BLaER1 treated with 17β-estradiol and CSF1 and Interleukin-3, amounts not matched to agents 10 nM and 100 nM (cell line): Measurements from ENCODE around the gene S100A11.

Experiments used
- H3K27ac ChIP-seq, 11 experiments: shearing (Covaris generic); formaldehyde crosslinking; 2 replicates each; pipeline ENCODE4 v1.8.1; 2022
- H3K27me3 ChIP-seq, 11 experiments: shearing (Covaris generic); formaldehyde crosslinking; 2 replicates each; pipeline ENCODE4 v1.8.1; 2022
- H3K36me3 ChIP-seq, 11 experiments: shearing (Covaris generic); formaldehyde crosslinking; 2 replicates each; pipeline ENCODE4 v1.8.1; 2022
- H3K4me1 ChIP-seq, 10 experiments: shearing (Covaris generic); formaldehyde crosslinking; 2 replicates each; pipeline ENCODE4 v1.8.1; 2022
- H3K4me2 ChIP-seq, 11 experiments: shearing (Covaris generic); formaldehyde crosslinking; 2 replicates each; pipeline ENCODE4 v1.8.1; 2022
- H3K4me3 ChIP-seq, 10 experiments: shearing (Covaris generic); formaldehyde crosslinking; 2 replicates each; pipeline ENCODE4 v1.8.1; 2022
- H3K9ac ChIP-seq, 11 experiments: shearing (Covaris generic); formaldehyde crosslinking; 2 replicates each; pipeline ENCODE4 v1.8.1; 2022
- H3K9me3 ChIP-seq, 11 experiments: shearing (Covaris generic); formaldehyde crosslinking; replicated peaks in 1 of 11; 2 replicates each; pipeline ENCODE4 v1.8.1; 2022
- H4K20me1 ChIP-seq, 11 experiments: shearing (Covaris generic); formaldehyde crosslinking; 2 replicates each; pipeline ENCODE4 v1.8.1; 2022
- Cebpa-rat ChIP-seq, 11 experiments: shearing (Covaris generic); IDR thresholded peaks; 2 replicates each; pipeline ENCODE4 v1.8.1; 2022

Gene S100A11

GRCh38 chr1:151993084-151993733, 43.6 kb downstream of the S100A11 start:
- peaks cover 0 to 15% (median 8%) of the 10 kb centered on the region in 11 experiments; a peak in 14 of 22 replicates for H3K9me3 ChIP-seq
- H3K4me3 ChIP-seq = peak overlapping the region; percentile 66 to 82 (median 72)
- H3K27me3 ChIP-seq = no peaks in the 10 kb centered on the region
- no peaks in the 10 kb centered on the region for H3K36me3 ChIP-seq
- H3K27ac ChIP-seq = peak overlapping the region; percentile 60 to 88 (median 75)
- H3K4me2 ChIP-seq = peak overlapping the region; percentile 77 to 97 (median 84)
- peaks cover 0 to 40% (median 7%) of the 10 kb centered on the region in 11 experiments; a peak in 8 of 22 replicates for H4K20me1 ChIP-seq
- peaks cover 45 to 70% (median 55%) of the 10 kb centered on the region in 10 experiments for H3K4me1 ChIP-seq
- H3K9ac ChIP-seq = peak overlapping the region; percentile 73 to 88 (median 82)
- no peak for TF ChIP-seq Cebpa-rat (IDR thresholded peaks at IDR 0.05)

GRCh38 chr1:151992303-151993083, 44.3 kb downstream of the S100A11 start:
- no peaks in the 10 kb centered on the region for H3K27me3 ChIP-seq
- H3K4me1 ChIP-seq = peaks cover 47 to 77% (median 61%) of the 10 kb centered on the region in 10 experiments
- peaks cover 0 to 15% (median 8%) of the 10 kb centered on the region in 11 experiments; a peak in 14 of 22 replicates for H3K9me3 ChIP-seq
- H4K20me1 ChIP-seq = peaks cover 0 to 47% (median 7%) of the 10 kb centered on the region in 11 experiments; a peak in 8 of 22 replicates
- no peaks in the 10 kb centered on the region for H3K36me3 ChIP-seq
- peak overlapping the region; percentile 66 to 82 (median 72) for H3K4me3 ChIP-seq
- H3K27ac ChIP-seq = peak overlapping the region; percentile 60 to 88 (median 75); a peak in 21 of 22 replicates
- peak overlapping the region; percentile 77 to 97 (median 84) for H3K4me2 ChIP-seq
- H3K9ac ChIP-seq = peak overlapping the region; percentile 73 to 88 (median 82)
- TF ChIP-seq Cebpa-rat (IDR thresholded peaks at IDR 0.05) = no peak

- H3K27me3 ChIP-seq = no peaks in the 10 kb centered on the region
Observed at GRCh38 chr1:151991663-151992302, 45.0 kb downstream of the S100A11 start.

GRCh38 chr1:151990856-151991198, 46.0 kb downstream of the S100A11 start:
- H3K4me3 ChIP-seq = peak overlapping the region in 2 of 10 experiments; percentile 67 to 76; a peak in 3 of 20 replicates
- H3K9me3 ChIP-seq = peaks cover 0 to 15% (median 8%) of the 10 kb centered on the region in 11 experiments; a peak in 14 of 22 replicates
- peak overlapping the region in 2 of 11 experiments; percentile 72 to 88; a peak in 2 of 22 replicates for H3K27ac ChIP-seq
- H3K9ac ChIP-seq = peak overlapping the region in 4 of 11 experiments; percentile 1 to 88 (median 79); a peak in 4 of 22 replicates
- H3K36me3 ChIP-seq = peaks cover 0 to 8% (median 2%) of the 10 kb centered on the region in 11 experiments; a peak in 8 of 22 replicates
- H3K4me2 ChIP-seq = peak overlapping the region; percentile 7 to 97 (median 77); a peak in 18 of 22 replicates
- peaks cover 51 to 94% (median 70%) of the 10 kb centered on the region in 10 experiments for H3K4me1 ChIP-seq
- H3K27me3 ChIP-seq = no peaks in the 10 kb centered on the region
- H4K20me1 ChIP-seq = peaks cover 0 to 64% (median 7%) of the 10 kb centered on the region in 11 experiments; a peak in 8 of 22 replicates
- TF ChIP-seq Cebpa-rat (IDR thresholded peaks at IDR 0.05) = no peak

More at GRCh38 chr1:151991663-151992302, 45.0 kb downstream of the S100A11 start:
- Histone ChIP-seq H3K4me3 (peak overlapping the region in 9 of 10 experiments; percentile 66 to 82 (median 73); a peak in 15 of 20 replicates), H3K4me1 (peaks cover 47 to 84% (median 65%) of the 10 kb centered on the region in 10 experiments), H3K9me3 (peaks cover 0 to 15% (median 8%) of the 10 kb centered on the region in 11 experiments; a peak in 14 of 22 replicates), H4K20me1 (peaks cover 0 to 54% (median 7%) of the 10 kb centered on the region in 11 experiments; a peak in 8 of 22 replicates), H3K36me3 (no peaks in the 10 kb centered on the region), H3K4me2 (peak overlapping the region; percentile 77 to 97 (median 84)), H3K27ac (peak overlapping the region in 5 of 11 experiments; percentile 35 to 88 (median 39); a peak in 7 of 22 replicates), H3K9ac (peak overlapping the region in 5 of 11 experiments; percentile 4 to 88 (median 84); a peak in 5 of 22 replicates)
- no peak; a peak in 1 of 22 replicates for TF ChIP-seq Cebpa-rat (IDR thresholded peaks at IDR 0.05)

GRCh38 chr1:151990058-151990855, 46.5 kb downstream of the S100A11 start:
- H3K4me3 ChIP-seq = peak overlapping the region in 5 of 10 experiments; percentile 16 to 76 (median 38); a peak in 8 of 20 replicates
- peaks cover 0 to 68% (median 7%) of the 10 kb centered on the region in 11 experiments; a peak in 8 of 22 replicates for H4K20me1 ChIP-seq
- H3K4me1 ChIP-seq = peaks cover 56 to 96% (median 75%) of the 10 kb centered on the region in 10 experiments
- peak overlapping the region; percentile 7 to 97 (median 77) for H3K4me2 ChIP-seq
- no peaks in the 10 kb centered on the region for H3K27me3 ChIP-seq
- H3K36me3 ChIP-seq = peaks cover 0 to 14% (median 8%) of the 10 kb centered on the region in 11 experiments; a peak in 10 of 22 replicates
- TF ChIP-seq Cebpa-rat (IDR thresholded peaks at IDR 0.05) = no peak
- peak overlapping the region in 5 of 11 experiments; percentile 22 to 88 (median 70); a peak in 8 of 22 replicates for H3K9ac ChIP-seq
- H3K27ac ChIP-seq = peak overlapping the region in 5 of 11 experiments; percentile 62 to 88 (median 79); a peak in 9 of 22 replicates
- H3K9me3 ChIP-seq = peaks cover 0 to 15% (median 8%) of the 10 kb centered on the region in 11 experiments; a peak in 14 of 22 replicates

GRCh38 chr1:151989211-151989862, 47.5 kb downstream of the S100A11 start:
- Histone ChIP-seq H3K27ac (peak overlapping the region in 7 of 11 experiments; percentile 28 to 88 (median 72); a peak in 13 of 22 replicates), H3K9ac (peak overlapping the region in 6 of 11 experiments; percentile 22 to 88 (median 60); a peak in 11 of 22 replicates), H3K9me3 (peaks cover 0 to 15% (median 8%) of the 10 kb centered on the region in 11 experiments; a peak in 14 of 22 replicates), H3K4me3 (peak overlapping the region in 5 of 10 experiments; percentile 16 to 76 (median 38); a peak in 9 of 20 replicates), H3K4me1 (peaks cover 62 to 97% (median 82%) of the 10 kb centered on the region in 10 experiments), H3K27me3 (no peaks in the 10 kb centered on the region), H4K20me1 (peaks cover 0 to 76% (median 7%) of the 10 kb centered on the region in 11 experiments; a peak in 9 of 22 replicates), H3K4me2 (peak overlapping the region; percentile 6 to 97 (median 77)), H3K36me3 (peaks cover 0 to 23% (median 11%) of the 10 kb centered on the region in 11 experiments; a peak in 10 of 22 replicates)
- peak in 1 of 11 experiments; percentile 61; a peak in 1 of 22 replicates for TF ChIP-seq Cebpa-rat (IDR thresholded peaks at IDR 0.05)
